ENCODE data around the gene CTIF. TPM values are rescaled to one million over a fixed set of nuclear protein-coding genes. Genes with fewer than 3 reads are reported as not detected.

Gene CTIF
- total RNA-seq, 1 donor from 2014 or later: 60.0 TPM

- no peaks in the 10 kb centered on the region for H3K9me3 ChIP-seq (replicated peaks)
- DNase-seq: no peak
- H3K27me3 ChIP-seq (ENCODE audit: low read depth): no peaks in the 10 kb centered on the region
- intact Hi-C loops (cut with micrococcal nuclease): no loop called here
- no peaks in the 10 kb centered on the region for H3K36me3 ChIP-seq
- H3K4me1 ChIP-seq: peaks cover 41% of the 10 kb centered on the region
- H3K27ac ChIP-seq (replicated peaks): no peak overlapping the region
- no peak overlapping the region for H3K4me3 ChIP-seq
- TF ChIP-seq, protein P1, sequence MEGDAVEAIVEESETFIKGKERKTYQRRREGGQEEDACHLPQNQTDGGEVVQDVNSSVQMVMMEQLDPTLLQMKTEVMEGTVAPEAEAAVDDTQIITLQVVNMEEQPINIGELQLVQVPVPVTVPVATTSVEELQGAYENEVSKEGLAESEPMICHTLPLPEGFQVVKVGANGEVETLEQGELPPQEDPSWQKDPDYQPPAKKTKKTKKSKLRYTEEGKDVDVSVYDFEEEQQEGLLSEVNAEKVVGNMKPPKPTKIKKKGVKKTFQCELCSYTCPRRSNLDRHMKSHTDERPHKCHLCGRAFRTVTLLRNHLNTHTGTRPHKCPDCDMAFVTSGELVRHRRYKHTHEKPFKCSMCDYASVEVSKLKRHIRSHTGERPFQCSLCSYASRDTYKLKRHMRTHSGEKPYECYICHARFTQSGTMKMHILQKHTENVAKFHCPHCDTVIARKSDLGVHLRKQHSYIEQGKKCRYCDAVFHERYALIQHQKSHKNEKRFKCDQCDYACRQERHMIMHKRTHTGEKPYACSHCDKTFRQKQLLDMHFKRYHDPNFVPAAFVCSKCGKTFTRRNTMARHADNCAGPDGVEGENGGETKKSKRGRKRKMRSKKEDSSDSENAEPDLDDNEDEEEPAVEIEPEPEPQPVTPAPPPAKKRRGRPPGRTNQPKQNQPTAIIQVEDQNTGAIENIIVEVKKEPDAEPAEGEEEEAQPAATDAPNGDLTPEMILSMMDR (IDR thresholded peaks at IDR 0.05; ENCODE audit: borderline replicate concordance): no peak
Observed at GRCh38 chr18:48569139-48569914, 30.5 kb downstream of the CTIF start.

DNA sequence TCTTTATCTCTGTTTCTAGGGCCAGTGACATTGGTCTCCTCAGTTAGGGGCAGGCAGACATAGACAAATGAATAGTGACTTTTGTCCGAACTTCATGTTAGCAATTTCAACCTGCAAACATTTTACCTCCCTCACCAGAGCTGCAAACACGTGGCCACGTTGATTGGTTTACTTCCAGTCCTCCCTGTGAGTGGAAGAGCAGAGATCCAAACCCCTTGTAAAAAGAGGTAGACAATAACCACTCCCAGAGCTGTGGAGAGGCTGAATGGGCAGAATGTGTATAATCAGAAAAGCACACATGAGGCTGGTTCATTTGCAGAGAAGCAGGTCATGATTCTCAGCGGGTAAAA is 31.1 kb downstream of the CTIF start:
- Histone ChIP-seq H3K36me3 (no peaks in the 10 kb centered on the region), H3K27me3 (ENCODE audit: low read depth) (no peaks in the 10 kb centered on the region), H3K27ac (replicated peaks) (no peak overlapping the region), H3K4me1 (peaks cover 38% of the 10 kb centered on the region), H3K4me3 (no peak overlapping the region), H3K9me3 (replicated peaks) (no peaks in the 10 kb centered on the region)
- intact Hi-C loops (cut with micrococcal nuclease): no loop called here
- TF ChIP-seq, protein P1 (IDR thresholded peaks at IDR 0.05; ENCODE audit: borderline replicate concordance): no peak
- no peak for DNase-seq

DNA sequence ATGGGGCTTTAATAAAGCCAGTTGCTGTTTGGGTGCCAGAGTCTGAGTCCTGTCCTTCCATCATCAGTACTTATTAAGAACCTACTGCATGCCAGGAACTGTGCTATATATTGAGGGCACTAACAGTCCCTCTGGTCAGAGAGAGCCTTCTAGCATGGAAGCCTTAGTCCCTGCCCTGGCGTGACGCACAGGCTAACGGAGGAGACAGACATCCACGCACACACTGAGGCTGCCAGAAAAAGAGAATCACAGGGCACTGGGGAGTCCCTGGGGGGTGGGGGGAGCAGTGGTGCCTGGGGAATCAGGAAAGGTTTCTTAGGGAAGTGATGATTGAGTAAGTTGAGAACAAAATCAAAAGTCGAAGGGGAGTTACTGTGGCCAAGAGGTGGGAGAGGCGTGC is 31.5 kb downstream of the CTIF start:
- Histone ChIP-seq H3K27ac (replicated peaks) (no peak overlapping the region), H3K4me1 (peaks cover 38% of the 10 kb centered on the region), H3K27me3 (ENCODE audit: low read depth) (no peaks in the 10 kb centered on the region), H3K9me3 (replicated peaks) (no peaks in the 10 kb centered on the region), H3K4me3 (no peak overlapping the region), H3K36me3 (no peaks in the 10 kb centered on the region)
- intact Hi-C loops (cut with micrococcal nuclease): no loop called here
- DNase-seq: no peak
- TF ChIP-seq, protein P1 (IDR thresholded peaks at IDR 0.05; ENCODE audit: borderline replicate concordance): no peak

GRCh38 chr18:48571639-48572384 is 33.0 kb downstream of the CTIF start:
- Histone ChIP-seq H3K9me3 (replicated peaks) (no peaks in the 10 kb centered on the region), H3K4me3 (no peak overlapping the region), H3K27me3 (ENCODE audit: low read depth) (no peaks in the 10 kb centered on the region), H3K4me1 (peaks cover 35% of the 10 kb centered on the region), H3K36me3 (peaks cover 9% of the 10 kb centered on the region), H3K27ac (replicated peaks) (no peak overlapping the region)
- TF ChIP-seq, protein P1 (IDR thresholded peaks at IDR 0.05; ENCODE audit: borderline replicate concordance): no peak
- no peak for DNase-seq
- intact Hi-C loops (cut with micrococcal nuclease): no loop called here

DNA sequence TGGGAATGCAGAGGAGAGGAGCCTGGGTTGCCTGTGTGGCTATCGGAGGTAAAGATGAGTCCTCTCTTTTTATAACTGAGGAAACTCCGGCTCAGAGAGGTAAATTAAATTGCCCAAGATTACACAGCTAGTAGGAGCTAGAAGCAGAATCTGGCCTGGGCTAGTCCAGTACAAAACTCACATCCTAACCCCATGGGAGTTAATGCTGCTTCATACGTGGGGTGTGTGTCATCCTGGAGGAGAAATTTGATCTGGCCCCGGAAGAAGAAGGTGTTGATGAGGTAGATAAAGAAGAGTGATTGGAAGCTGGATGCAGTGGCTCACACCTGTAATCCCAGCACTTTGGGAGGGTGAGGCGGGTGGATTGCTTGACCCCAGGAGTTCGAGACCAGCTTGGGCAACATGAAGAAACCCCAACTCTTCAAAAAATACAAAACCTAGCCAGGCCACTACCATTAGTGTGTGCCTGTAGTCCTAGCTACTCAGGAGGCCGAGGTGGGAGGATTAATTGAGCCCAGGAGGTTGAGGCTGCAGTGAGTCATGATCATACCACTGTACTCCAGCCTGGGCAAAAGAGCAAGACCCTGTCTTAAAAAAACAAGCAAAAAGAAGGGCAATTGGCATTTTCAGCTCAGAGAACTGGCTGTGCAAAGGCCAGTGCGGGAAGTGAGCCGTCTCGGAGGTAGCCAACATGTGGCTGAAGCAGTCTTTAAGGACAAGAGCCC is 33.7 kb downstream of the CTIF start:
- peaks cover 9% of the 10 kb centered on the region for H3K36me3 ChIP-seq
- no peak overlapping the region for H3K27ac ChIP-seq (replicated peaks)
- TF ChIP-seq, protein P1 (IDR thresholded peaks at IDR 0.05; ENCODE audit: borderline replicate concordance): no peak
- H3K9me3 ChIP-seq (replicated peaks): no peaks in the 10 kb centered on the region
- peaks cover 35% of the 10 kb centered on the region for H3K4me1 ChIP-seq
- no peak overlapping the region for H3K4me3 ChIP-seq
- no peaks in the 10 kb centered on the region for H3K27me3 ChIP-seq (ENCODE audit: low read depth)
- intact Hi-C loops (cut with micrococcal nuclease): no loop called here
- no peak for DNase-seq

Data from left ventricle myocardium inferior (tissue), 1 donor.